Lung (tissue), 12 donors: Measurements from ENCODE around the gene PIK3CD. TPM values are rescaled to one million over a fixed set of nuclear protein-coding genes. Genes with fewer than 3 reads are reported as not detected.

Experiments used
- ATAC-seq: fragments of 200-7000 bp; cut with Tn5 transposase; one replicate; pipeline ENCODE4 v1.9.1; 2020; ENCODE audit warnings: moderate number of reproducible peaks; ENCODE audit not compliant: insufficient read depth, low FRiP score
- DNase-seq, 3 donors: peaks; one replicate each; pipeline ENCODE4 v3.0.0-alpha.2; 2013 to 2017
- H3K27ac ChIP-seq, 2 donors: one replicate each; pipeline ENCODE4 v1.5.1; 2013; ENCODE audit warnings: mild to moderate bottlenecking in 2 of 2, moderate library complexity in 2 of 2, control low read depth in 1 of 2, inconsistent platforms in 1 of 2, low read depth in 1 of 2, low read length in 1 of 2
- H3K27me3 ChIP-seq, 3 donors: one replicate each; pipeline ENCODE4 v1.5.1; 2013; ENCODE audit warnings: low read length in 2 of 3; ENCODE audit not compliant: control insufficient read depth in 3 of 3, insufficient read depth in 3 of 3
- H3K36me3 ChIP-seq, 4 donors: one replicate each; pipeline ENCODE4 v1.5.1; 2013; ENCODE audit warnings: low read length in 4 of 4, mild to moderate bottlenecking in 1 of 4, moderate library complexity in 1 of 4; ENCODE audit not compliant: control insufficient read depth in 4 of 4, insufficient read depth in 4 of 4
- H3K4me1 ChIP-seq, 5 donors: one replicate each; pipeline ENCODE4 v1.5.1; 2013; ENCODE audit warnings: low read length in 5 of 5, mild to moderate bottlenecking in 2 of 5, moderate library complexity in 1 of 5; ENCODE audit not compliant: control insufficient read depth in 5 of 5, insufficient read depth in 5 of 5
- H3K4me3 ChIP-seq: one replicate; pipeline ENCODE4 v1.5.1; 2013; ENCODE audit warnings: mild to moderate bottlenecking, control low read depth, moderate library complexity
- H3K9ac ChIP-seq, 2 donors: one replicate each; pipeline ENCODE4 v1.5.1; 2013; ENCODE audit warnings: low read length in 2 of 2, control low read depth in 1 of 2; ENCODE audit not compliant: insufficient read depth in 1 of 2
- H3K9me3 ChIP-seq, 4 donors: one replicate each; pipeline ENCODE4 v1.5.1; 2013; ENCODE audit warnings: low read length in 3 of 4, mild to moderate bottlenecking in 1 of 4, moderate library complexity in 1 of 4; ENCODE audit not compliant: control insufficient read depth in 4 of 4, insufficient read depth in 3 of 4
- WGBS, 2 donors: extraction: QIAGEN DNeasy Blood & Tissue Kit; methylation state at CpG; one replicate each; pipeline ENCODE4 v1.1.7; 2013; 5-methylcytosine and 5-hydroxymethylcytosine counted together
- polyA plus RNA-seq, 2 donors: library from polyadenylated mRNA; stranded (reverse); fragments of 200-250 nt; gene quantifications; one replicate each; pipeline ENCODE4 v1.2.1, GENCODE V29; 2013
- total RNA-seq, 2 donors: library from RNA; depleted of rRNA in 1 of 2; stranded (reverse); fragments of >200 nt in 1 of 2; gene quantifications; one replicate each; pipeline ENCODE4 v1.2.1, GENCODE V29; 2014 to 2021
- TF ChIP-seq, protein P1 (sequence below): IDR thresholded peaks from 2 replicates; pipeline ENCODE4 v1.5.1; 2012; ENCODE audit warnings: mild to moderate bottlenecking; ENCODE audit errors: control extremely low read depth, extremely low read depth
- donor health status: control.
- donor health status: control.
- donor health status: Bipolar disorder and iron deficiency.
- donor health status: healthy.
- donor health status: DM: yes; HTN: yes; CAD: no.

The PIK3CD gene
- total and polyA plus RNA-seq, 4 donors = 7.8 to 29.6 (median 21.8) TPM

DNA sequence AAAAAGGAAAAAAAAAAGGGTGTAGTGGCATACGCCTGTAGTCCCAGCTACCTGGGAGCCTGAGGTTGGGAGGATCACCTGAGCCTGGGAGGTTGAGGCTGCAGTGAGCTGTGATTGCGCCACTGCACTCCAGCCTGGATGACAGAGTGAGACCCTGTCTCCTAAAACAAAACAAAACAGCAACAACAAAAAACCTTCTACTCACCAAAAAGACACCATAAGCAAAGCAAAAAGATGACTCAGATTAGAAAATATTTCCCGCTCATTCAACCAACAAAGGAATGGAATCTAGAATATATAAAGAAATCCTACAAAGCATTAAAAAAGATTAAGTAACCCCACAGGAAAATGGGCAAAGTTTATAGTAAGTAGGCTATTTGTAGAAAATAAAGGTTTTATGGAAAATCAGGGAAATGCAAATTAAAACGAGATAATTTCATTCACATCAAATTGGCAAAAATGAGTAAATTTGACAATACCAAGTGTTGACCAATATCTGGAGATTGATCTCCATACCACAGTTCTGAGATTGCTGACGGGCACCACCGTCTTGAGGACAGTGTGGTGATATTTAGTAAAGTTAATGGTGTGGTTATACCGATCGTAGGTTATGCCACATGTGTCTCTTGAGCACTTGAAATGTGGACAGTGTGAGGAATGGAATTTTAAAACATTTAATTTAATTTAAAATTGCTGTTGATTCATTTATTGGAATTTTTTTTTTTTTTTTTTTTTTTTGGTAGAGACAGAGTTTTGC, 54.0 kb downstream of the PIK3CD start:
- H3K9me3 ChIP-seq = no peaks in the 10 kb centered on the region
- no peak overlapping the region for H3K9ac ChIP-seq
- H3K27ac ChIP-seq = no peak overlapping the region
- H3K4me3 ChIP-seq = no peak overlapping the region
- no peaks in the 10 kb centered on the region for H3K36me3 ChIP-seq
- ATAC-seq = no peak
- no peaks in the 10 kb centered on the region for H3K27me3 ChIP-seq
- TF ChIP-seq, protein P1, sequence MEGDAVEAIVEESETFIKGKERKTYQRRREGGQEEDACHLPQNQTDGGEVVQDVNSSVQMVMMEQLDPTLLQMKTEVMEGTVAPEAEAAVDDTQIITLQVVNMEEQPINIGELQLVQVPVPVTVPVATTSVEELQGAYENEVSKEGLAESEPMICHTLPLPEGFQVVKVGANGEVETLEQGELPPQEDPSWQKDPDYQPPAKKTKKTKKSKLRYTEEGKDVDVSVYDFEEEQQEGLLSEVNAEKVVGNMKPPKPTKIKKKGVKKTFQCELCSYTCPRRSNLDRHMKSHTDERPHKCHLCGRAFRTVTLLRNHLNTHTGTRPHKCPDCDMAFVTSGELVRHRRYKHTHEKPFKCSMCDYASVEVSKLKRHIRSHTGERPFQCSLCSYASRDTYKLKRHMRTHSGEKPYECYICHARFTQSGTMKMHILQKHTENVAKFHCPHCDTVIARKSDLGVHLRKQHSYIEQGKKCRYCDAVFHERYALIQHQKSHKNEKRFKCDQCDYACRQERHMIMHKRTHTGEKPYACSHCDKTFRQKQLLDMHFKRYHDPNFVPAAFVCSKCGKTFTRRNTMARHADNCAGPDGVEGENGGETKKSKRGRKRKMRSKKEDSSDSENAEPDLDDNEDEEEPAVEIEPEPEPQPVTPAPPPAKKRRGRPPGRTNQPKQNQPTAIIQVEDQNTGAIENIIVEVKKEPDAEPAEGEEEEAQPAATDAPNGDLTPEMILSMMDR = no peak
- WGBS, 2 donors = 85 to 86% methylated on average over 8 of the region's 8 CpGs
- no peaks in the 10 kb centered on the region for H3K4me1 ChIP-seq
- no peak for DNase-seq

DNA sequence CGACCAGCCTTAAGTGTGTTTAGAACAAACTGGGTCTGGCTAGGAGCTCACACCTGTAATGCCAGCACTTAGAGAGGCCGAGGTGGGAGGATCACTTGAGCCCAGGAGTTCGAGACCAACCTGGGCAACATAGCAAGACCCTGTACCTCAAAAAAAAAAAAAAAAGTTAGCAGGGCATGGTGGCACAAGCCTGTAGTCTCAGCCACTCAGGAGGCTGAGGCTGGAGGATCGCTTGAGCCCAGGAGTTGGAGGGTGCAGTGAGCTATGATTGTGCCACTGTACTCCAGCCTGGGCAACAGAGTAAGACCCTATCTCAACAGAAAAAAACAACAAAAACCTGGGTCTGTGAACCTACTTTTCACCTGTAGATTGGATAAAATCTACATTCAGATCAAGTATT, 54.6 kb downstream of the PIK3CD start:
- ATAC-seq = no peak
- WGBS, 2 donors = 96 to 97% methylated on average over 4 of the region's 4 CpGs
- H3K27ac ChIP-seq = no peak overlapping the region
- no peaks in the 10 kb centered on the region for H3K9me3 ChIP-seq
- no peaks in the 10 kb centered on the region for H3K27me3 ChIP-seq
- no peak for DNase-seq
- TF ChIP-seq, protein P1 = no peak
- H3K9ac ChIP-seq = no peak overlapping the region
- no peaks in the 10 kb centered on the region for H3K36me3 ChIP-seq
- H3K4me1 ChIP-seq = no peaks in the 10 kb centered on the region
- no peak overlapping the region for H3K4me3 ChIP-seq

DNA sequence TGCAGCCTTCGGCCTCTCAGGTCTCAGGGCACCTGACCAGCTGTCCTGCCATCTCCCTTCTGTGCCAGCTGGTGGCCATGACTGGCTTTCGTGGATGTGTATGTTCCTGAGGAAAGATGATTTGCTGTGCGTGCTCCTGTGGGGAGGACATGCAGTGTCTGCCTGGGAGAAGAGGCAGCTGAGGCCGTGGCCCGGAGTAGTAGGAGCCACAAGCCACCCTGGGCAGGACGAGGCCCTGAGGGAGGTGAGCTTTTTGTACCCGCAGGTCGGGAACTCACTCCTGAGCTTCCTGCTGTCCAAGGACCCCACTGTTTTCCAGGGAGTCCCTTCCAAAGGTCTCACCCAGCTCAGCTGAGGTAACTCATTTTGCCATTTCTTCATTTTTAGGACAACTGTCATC, 58.5 kb downstream of the PIK3CD start:
- no peaks in the 10 kb centered on the region for H3K27me3 ChIP-seq
- no peaks in the 10 kb centered on the region for H3K4me1 ChIP-seq
- ATAC-seq (no peak), DNase-seq (no peak)
- peaks cover 0 to 2% (median 0%) of the 10 kb centered on the region in 4 donors for H3K36me3 ChIP-seq
- no peaks in the 10 kb centered on the region for H3K9me3 ChIP-seq
- WGBS, 2 donors = 91 to 96% methylated on average over 8 of the region's 8 CpGs
- no peak overlapping the region for H3K4me3 ChIP-seq
- H3K27ac ChIP-seq = no peak overlapping the region
- no peak overlapping the region for H3K9ac ChIP-seq
- TF ChIP-seq, protein P1 = no peak
